H9 (cell line): ENCODE results near the gene EVL. TPM values are rescaled to one million over a fixed set of nuclear protein-coding genes. Genes with fewer than 3 reads are reported as not detected.

Experiments used
- DNase-seq: peaks from one replicate; pipeline ENCODE4 v3.0.0-alpha.2; 2017
- H2AFZ ChIP-seq: one replicate; pipeline ENCODE4 v1.6.1; 2013; ENCODE audit warnings: mild to moderate bottlenecking, low read length, control low read depth, moderate library complexity
- H2AK5ac ChIP-seq: 2 replicates; pipeline ENCODE4 v1.6.1; 2013; ENCODE audit warnings: low read length, control low read depth, mixed read lengths; ENCODE audit not compliant: insufficient read length
- H2BK120ac ChIP-seq: one replicate; pipeline ENCODE4 v1.6.1; 2013; ENCODE audit warnings: low read depth, mild to moderate bottlenecking, low read length, control low read depth, inconsistent platforms; ENCODE audit not compliant: poor library complexity, severe bottlenecking
- H2BK12ac ChIP-seq: 2 replicates; pipeline ENCODE4 v1.6.1; 2013; ENCODE audit warnings: low read length, control low read depth, mixed read lengths, low read depth; ENCODE audit not compliant: insufficient read length
- H2BK15ac ChIP-seq: 2 replicates; pipeline ENCODE4 v1.6.1; 2013; ENCODE audit warnings: low read depth, low read length, control low read depth
- H2BK20ac ChIP-seq: one replicate; pipeline ENCODE4 v1.6.1; 2013; ENCODE audit warnings: low read depth, mild to moderate bottlenecking, low read length, control low read depth, inconsistent platforms; ENCODE audit not compliant: poor library complexity, severe bottlenecking
- H2BK5ac ChIP-seq: 2 replicates; pipeline ENCODE4 v1.6.1; 2013; ENCODE audit warnings: low read length, control low read depth, mixed read lengths; ENCODE audit not compliant: insufficient read length
- H3K14ac ChIP-seq: 2 replicates; pipeline ENCODE4 v1.6.1; 2013; ENCODE audit warnings: low read length, control low read depth; ENCODE audit not compliant: insufficient read depth
- H3K18ac ChIP-seq: 2 replicates; pipeline ENCODE4 v1.6.1; 2013; ENCODE audit warnings: low read depth, mild to moderate bottlenecking, mixed read lengths, low read length, control low read depth; ENCODE audit not compliant: insufficient read length
- H3K23ac ChIP-seq: 2 replicates; pipeline ENCODE4 v1.6.1; 2013; ENCODE audit warnings: low read length, control low read depth, mixed read lengths, low read depth; ENCODE audit not compliant: insufficient read length
- H3K23me2 ChIP-seq: 2 replicates; pipeline ENCODE4 v1.6.1; 2013; ENCODE audit warnings: low read depth, mild to moderate bottlenecking, mixed read lengths, low read length, control low read depth; ENCODE audit not compliant: insufficient read length, poor library complexity, severe bottlenecking
- H3K27ac ChIP-seq: 2 replicates; pipeline ENCODE4 v1.5.1; 2013; ENCODE audit warnings: low read length, control low read depth, mixed read lengths, low read depth; ENCODE audit not compliant: insufficient read length
- H3K27me3 ChIP-seq: 2 replicates; pipeline ENCODE4 v1.6.1; 2013; ENCODE audit warnings: low read length, control low read depth, inconsistent platforms; ENCODE audit not compliant: insufficient read depth
- H3K4ac ChIP-seq: 2 replicates; pipeline ENCODE4 v1.6.1; 2013; ENCODE audit warnings: low read depth, mild to moderate bottlenecking, control low read depth, inconsistent platforms, low read length, moderate library complexity
- H3K4me1 ChIP-seq: 2 replicates; pipeline ENCODE4 v1.6.1; 2013; ENCODE audit warnings: low read length, control low read depth, inconsistent platforms; ENCODE audit not compliant: insufficient read depth
- H3K4me2 ChIP-seq: 2 replicates; pipeline ENCODE4 v1.6.1; 2013; ENCODE audit warnings: low read length, control low read depth, mixed read lengths; ENCODE audit not compliant: insufficient read length, insufficient read depth
- H3K56ac ChIP-seq: 2 replicates; pipeline ENCODE4 v1.6.1; 2013; ENCODE audit warnings: low read depth, mild to moderate bottlenecking, mixed read lengths, low read length, control low read depth; ENCODE audit not compliant: insufficient read length
- H3K79me1 ChIP-seq: 2 replicates; pipeline ENCODE4 v1.6.1; 2013; ENCODE audit warnings: low read depth, mild to moderate bottlenecking, moderate library complexity, low read length, control low read depth, inconsistent platforms; ENCODE audit not compliant: insufficient read depth, poor library complexity, severe bottlenecking
- H3K79me2 ChIP-seq: 2 replicates; pipeline ENCODE4 v1.6.1; 2013; ENCODE audit warnings: low read length, control low read depth, inconsistent platforms; ENCODE audit not compliant: insufficient read depth
- H3K9ac ChIP-seq: 2 replicates; pipeline ENCODE4 v1.6.1; 2013; ENCODE audit warnings: low read length, control low read depth, mixed read lengths; ENCODE audit not compliant: insufficient read length; ENCODE audit errors: extremely low read depth
- H3K9me3 ChIP-seq: one replicate; pipeline ENCODE4 v1.6.1; 2013; ENCODE audit warnings: low read depth, low read length, inconsistent platforms; ENCODE audit not compliant: control insufficient read depth
- H3T11ph ChIP-seq: one replicate; pipeline ENCODE4 v1.6.1; 2013; ENCODE audit warnings: mild to moderate bottlenecking, low read length, control low read depth, inconsistent platforms
- H4K20me1 ChIP-seq: one replicate; pipeline ENCODE4 v1.6.1; 2013; ENCODE audit not compliant: control insufficient read depth, insufficient read length, insufficient read depth
- H4K5ac ChIP-seq: 2 replicates; pipeline ENCODE4 v1.6.1; 2013; ENCODE audit warnings: low read depth, mild to moderate bottlenecking, mixed read lengths, low read length, control low read depth; ENCODE audit not compliant: insufficient read length
- H4K8ac ChIP-seq: replicated peaks from 2 replicates; pipeline ENCODE4 v1.6.1; 2013; ENCODE audit warnings: low read length, control low read depth, mixed read lengths, low read depth; ENCODE audit not compliant: insufficient read length
- H4K91ac ChIP-seq: 2 replicates; pipeline ENCODE4 v1.6.1; 2013; ENCODE audit warnings: low read depth, mild to moderate bottlenecking, moderate library complexity, mixed read lengths, low read length, control low read depth; ENCODE audit not compliant: insufficient read length
- H3K27ac Mint-ChIP-seq, 3 experiments: 2 replicates in 2 of 3; 3 replicates in 1 of 3; pipeline ENCODE4 v1.8.0; 2020 to 2021; ENCODE audit warnings: mixed read lengths in 3 of 3, mild to moderate bottlenecking in 1 of 3, moderate library complexity in 1 of 3
- H3K27me3 Mint-ChIP-seq: 2 replicates; pipeline ENCODE4 v1.8.0; 2021; ENCODE audit warnings: low read depth, mild to moderate bottlenecking, moderate library complexity, mixed read lengths
- H3K36me3 Mint-ChIP-seq, 3 experiments: 2 replicates in 2 of 3; 3 replicates in 1 of 3; pipeline ENCODE4 v1.8.0; 2020 to 2021; ENCODE audit warnings: low read depth in 3 of 3, mixed read lengths in 3 of 3; ENCODE audit not compliant: insufficient read depth in 1 of 3
- H3K4me1 Mint-ChIP-seq, 2 experiments: 2 replicates each; pipeline ENCODE4 v1.8.0; 2020; ENCODE audit warnings: mixed read lengths in 2 of 2
- H3K4me3 Mint-ChIP-seq, 2 experiments: 2 replicates in 1 of 2; 3 replicates in 1 of 2; pipeline ENCODE4 v1.8.0; 2020 to 2021; ENCODE audit warnings: mild to moderate bottlenecking in 2 of 2, mixed read lengths in 2 of 2, moderate library complexity in 1 of 2
- H3K9me3 Mint-ChIP-seq, 2 experiments: 2 replicates in 1 of 2; 3 replicates in 1 of 2; pipeline ENCODE4 v1.8.0; 2020; ENCODE audit warnings: mild to moderate bottlenecking in 2 of 2, mixed read lengths in 2 of 2, moderate library complexity in 1 of 2
- WGBS: extraction: QIAGEN DNeasy Blood & Tissue Kit; methylation state at CpG from one replicate; pipeline ENCODE4 v1.1.7; 2013; ENCODE audit warnings: missing lambda C conversion rate, low lambda C conversion rate, mixed read lengths; ENCODE audit not compliant: insufficient read length; ENCODE audit errors: extremely low coverage; 5-methylcytosine and 5-hydroxymethylcytosine counted together
- total RNA-seq: library from RNA; stranded (reverse); gene quantifications from 2 replicates; pipeline ENCODE4 v1.2.1, GENCODE V29; 2021
- TF ChIP-seq, protein P1 (sequence below): fragments of 200-600 bp; sonication (generic); conservative IDR thresholded peaks from 3 replicates; pipeline ENCODE4 v1.8.0; 2021; ENCODE audit warnings: antibody characterized with exemption, mild to moderate bottlenecking

Gene EVL
- total RNA-seq, 1 experiment from 2014 or later: 53.2 TPM

- H3K9me3 ChIP-seq: no peaks in the 10 kb centered on the region
- H3K27ac Mint-ChIP-seq: peak overlapping the region in 1 of 3 experiments; percentile 49; a peak in 3 of 7 replicates
- H3K79me2 ChIP-seq: no peaks in the 10 kb centered on the region
- H3K4ac ChIP-seq: no peak overlapping the region
- no peak for DNase-seq
- no peaks in the 10 kb centered on the region for H3K27me3 ChIP-seq
- no peak overlapping the region for H3K9ac ChIP-seq
- no CpG with 5 or more reads among the region's 21 CpGs for WGBS
- H4K20me1 ChIP-seq: no peaks in the 10 kb centered on the region
- no peak overlapping the region for H2BK5ac ChIP-seq
- no peak overlapping the region for H4K8ac ChIP-seq
- no peak overlapping the region for H2AFZ ChIP-seq
- H3K14ac ChIP-seq: peak overlapping the region; percentile 91; the same call in 1 of the 2 replicates
- H4K5ac ChIP-seq: peak overlapping the region; percentile 2
- no peaks in the 10 kb centered on the region; the same call in 1 of the 2 replicates for H3K27me3 Mint-ChIP-seq
- H3K27ac ChIP-seq: no peak overlapping the region
- peak overlapping the region; percentile 41 to 63 for H3K4me3 Mint-ChIP-seq
- no peaks in the 10 kb centered on the region; the same call in 1 of the 2 replicates for H3K4me1 ChIP-seq
- H3K4me2 ChIP-seq: no peak overlapping the region
- no peak overlapping the region for H4K91ac ChIP-seq
- no peaks in the 10 kb centered on the region for H3K79me1 ChIP-seq
- H3K18ac ChIP-seq: peak overlapping the region; percentile 90
- peaks cover 10 to 14% of the 10 kb centered on the region in 2 experiments for H3K4me1 Mint-ChIP-seq
- no peak overlapping the region for H3T11ph ChIP-seq
- H2BK12ac ChIP-seq: peak overlapping the region; percentile 28
- H2BK20ac ChIP-seq: no peak overlapping the region
- H2AK5ac ChIP-seq: no peak overlapping the region
- no peak overlapping the region for H3K23ac ChIP-seq
- H3K9me3 Mint-ChIP-seq: peaks cover 5 to 6% of the 10 kb centered on the region in 2 experiments; a peak in 3 of 5 replicates
- H2BK120ac ChIP-seq: peak overlapping the region; percentile 61
- H3K56ac ChIP-seq: no peak overlapping the region
- TF ChIP-seq, protein P1, sequence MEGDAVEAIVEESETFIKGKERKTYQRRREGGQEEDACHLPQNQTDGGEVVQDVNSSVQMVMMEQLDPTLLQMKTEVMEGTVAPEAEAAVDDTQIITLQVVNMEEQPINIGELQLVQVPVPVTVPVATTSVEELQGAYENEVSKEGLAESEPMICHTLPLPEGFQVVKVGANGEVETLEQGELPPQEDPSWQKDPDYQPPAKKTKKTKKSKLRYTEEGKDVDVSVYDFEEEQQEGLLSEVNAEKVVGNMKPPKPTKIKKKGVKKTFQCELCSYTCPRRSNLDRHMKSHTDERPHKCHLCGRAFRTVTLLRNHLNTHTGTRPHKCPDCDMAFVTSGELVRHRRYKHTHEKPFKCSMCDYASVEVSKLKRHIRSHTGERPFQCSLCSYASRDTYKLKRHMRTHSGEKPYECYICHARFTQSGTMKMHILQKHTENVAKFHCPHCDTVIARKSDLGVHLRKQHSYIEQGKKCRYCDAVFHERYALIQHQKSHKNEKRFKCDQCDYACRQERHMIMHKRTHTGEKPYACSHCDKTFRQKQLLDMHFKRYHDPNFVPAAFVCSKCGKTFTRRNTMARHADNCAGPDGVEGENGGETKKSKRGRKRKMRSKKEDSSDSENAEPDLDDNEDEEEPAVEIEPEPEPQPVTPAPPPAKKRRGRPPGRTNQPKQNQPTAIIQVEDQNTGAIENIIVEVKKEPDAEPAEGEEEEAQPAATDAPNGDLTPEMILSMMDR: no peak
- H2BK15ac ChIP-seq: 0 out of 2 replicates have a peak overlapping the region, but pooled peaks have one; percentile 58
- peaks cover 0 to 5% (median 0%) of the 10 kb centered on the region in 3 experiments; a peak in 1 of 7 replicates for H3K36me3 Mint-ChIP-seq
- no peaks in the 10 kb centered on the region for H3K23me2 ChIP-seq
These were observed 127.0 kb downstream of the EVL start for GRCh38 chr14:100192250-100192671.
